Tibial artery (tissue), 4 donors: Measurements from ENCODE around the gene SEC22C.

Experiments
- DNase-seq, 2 donors: peaks; one replicate each; pipeline ENCODE4 v3.0.0-alpha.2; 2019
- H3K27ac ChIP-seq, 2 donors: fragments of 200-600 bp; sonication (generic) in 1 of 2; 1 replicate in 1 of 2; 2 replicates in 1 of 2; pipeline ENCODE4 v1.5.1; 2018 to 2019; ENCODE audit warnings: mild to moderate bottlenecking in 1 of 2
- H3K27me3 ChIP-seq, 2 donors: fragments of 200-600 bp; sonication (generic) in 1 of 2; one replicate each; pipeline versions ENCODE4 v1.5.1 to v1.6.0; 2016 to 2019
- H3K36me3 ChIP-seq, 3 donors: fragments of 200-600 bp; sonication (generic) in 2 of 3; one replicate each; pipeline ENCODE4 v1.5.1; 2016 to 2019; ENCODE audit warnings: mild to moderate bottlenecking in 2 of 3
- H3K4me1 ChIP-seq, 4 donors: fragments of 200-600 bp; sonication (generic) in 2 of 4; 1 replicate in 3 of 4; 2 replicates in 1 of 4; pipeline ENCODE4 v1.5.1; 2016 to 2019
- H3K4me3 ChIP-seq, 2 donors: fragments of 200-600 bp; sonication (generic) in 1 of 2; 1 replicate in 1 of 2; 2 replicates in 1 of 2; pipeline ENCODE4 v1.5.1; 2018 to 2019; ENCODE audit warnings: mild to moderate bottlenecking in 2 of 2
- H3K9me3 ChIP-seq, 3 donors: fragments of 200-600 bp; sonication (generic) in 1 of 3; one replicate each; pipeline ENCODE4 v1.5.1; 2016 to 2019
- CTCF ChIP-seq, 2 experiments: fragments of 200-600 bp in 1 of 2; fragments of 450-650 bp in 1 of 2; IDR thresholded peaks; one replicate each; pipeline ENCODE4 v1.5.1; 2017 to 2019; ENCODE audit warnings: antibody characterized with exemption in 2 of 2, mild to moderate bottlenecking in 1 of 2, moderate library complexity in 1 of 2
- intact Hi-C: fragments of 100-400 bp; cut with DNase I; formaldehyde crosslinking; loops from one replicate; pipeline ENCODE4 v1.15.0; 2023; ENCODE audit warnings: low total_unique reads

SEC22C gene

GRCh38 chr3:42515391-42515916, 66.3 kb downstream of the SEC22C start:
- H3K4me3 ChIP-seq: no peak overlapping the region
- H3K9me3 ChIP-seq: no peaks in the 10 kb centered on the region
- H3K27ac ChIP-seq: peak overlapping the region; percentile 83 to 92
- H3K27me3 ChIP-seq: no peaks in the 10 kb centered on the region
- peaks cover 0 to 11% (median 0%) of the 10 kb centered on the region in 3 donors for H3K36me3 ChIP-seq
- TF ChIP-seq CTCF (IDR thresholded peaks at IDR 0.05): no peak
- intact Hi-C loops: no loop called here
- H3K4me1 ChIP-seq: peaks cover 4 to 71% (median 58%) of the 10 kb centered on the region in 4 donors
- peak; percentile 72 to 94 for DNase-seq

- DNase-seq: no peak
- no peaks in the 10 kb centered on the region for H3K27me3 ChIP-seq
- peaks cover 4 to 77% (median 61%) of the 10 kb centered on the region in 4 donors for H3K4me1 ChIP-seq
- H3K27ac ChIP-seq: peak overlapping the region; percentile 83 to 92
- no peak overlapping the region for H3K4me3 ChIP-seq
- TF ChIP-seq CTCF (IDR thresholded peaks at IDR 0.05): no peak
- H3K36me3 ChIP-seq: peaks cover 0 to 5% (median 0%) of the 10 kb centered on the region in 3 donors
- intact Hi-C loops: no loop called here
- H3K9me3 ChIP-seq: no peaks in the 10 kb centered on the region
These were observed 66.9 kb downstream of the SEC22C start for GRCh38 chr3:42514876-42515275.

GRCh38 chr3:42513521-42513920, 68.2 kb downstream of the SEC22C start:
- Histone ChIP-seq H3K27me3 (no peaks in the 10 kb centered on the region), H3K27ac (peak overlapping the region; percentile 83 to 92), H3K36me3 (no peaks in the 10 kb centered on the region), H3K4me1 (peaks cover 4 to 78% (median 62%) of the 10 kb centered on the region in 4 donors), H3K9me3 (no peaks in the 10 kb centered on the region), H3K4me3 (no peak overlapping the region)
- DNase-seq: no peak
- no peak for TF ChIP-seq CTCF (IDR thresholded peaks at IDR 0.05)
- intact Hi-C loops: no loop called here

GRCh38 chr3:42513121-42513520, 68.6 kb downstream of the SEC22C start:
- no peaks in the 10 kb centered on the region for H3K27me3 ChIP-seq
- peak in 1 of 2 donors; percentile 81 for DNase-seq
- TF ChIP-seq CTCF (IDR thresholded peaks at IDR 0.05): no peak
- no peak overlapping the region for H3K4me3 ChIP-seq
- no peaks in the 10 kb centered on the region for H3K36me3 ChIP-seq
- peak overlapping the region; percentile 83 to 92 for H3K27ac ChIP-seq
- H3K4me1 ChIP-seq: peaks cover 4 to 78% (median 63%) of the 10 kb centered on the region in 4 donors
- H3K9me3 ChIP-seq: no peaks in the 10 kb centered on the region
- intact Hi-C loops: no loop called here

- Histone ChIP-seq H3K27me3 (no peaks in the 10 kb centered on the region), H3K27ac (peak overlapping the region; percentile 83 to 92), H3K4me1 (peaks cover 4 to 70% (median 56%) of the 10 kb centered on the region in 4 donors), H3K9me3 (no peaks in the 10 kb centered on the region), H3K36me3 (no peaks in the 10 kb centered on the region), H3K4me3 (no peak overlapping the region)
- no peak for TF ChIP-seq CTCF (IDR thresholded peaks at IDR 0.05)
- DNase-seq: no peak
- intact Hi-C loops: no loop called here
These were observed 70.0 kb downstream of the SEC22C start for GRCh38 chr3:42511736-42512135.
